Ovary (tissue), 3 donors: Measurements from ENCODE around the gene UBFD1.

ENCODE experiments used
- CTCF ChIP-seq, 3 donors: fragments of 450-650 bp in 2 of 3; fragments of 200-600 bp in 1 of 3; IDR thresholded peaks; one replicate each; pipeline versions ENCODE4 v1.5.1 to v1.8.0; 2016 to 2022; ENCODE audit warnings: antibody characterized with exemption in 3 of 3, mild to moderate bottlenecking in 1 of 3
- EP300 ChIP-seq: sonication (generic); formaldehyde crosslinking; IDR thresholded peaks from one replicate; pipeline ENCODE4 v1.6.1; 2017; ENCODE audit warnings: antibody characterized with exemption
- POLR2A ChIP-seq: fragments of 450-650 bp; IDR thresholded peaks from one replicate; pipeline ENCODE4 v1.6.1; 2017; ENCODE audit warnings: antibody characterized with exemption, mild to moderate bottlenecking, moderate library complexity
- donor health status: DM: no; HTN: no; CAD: no.

DNA sequence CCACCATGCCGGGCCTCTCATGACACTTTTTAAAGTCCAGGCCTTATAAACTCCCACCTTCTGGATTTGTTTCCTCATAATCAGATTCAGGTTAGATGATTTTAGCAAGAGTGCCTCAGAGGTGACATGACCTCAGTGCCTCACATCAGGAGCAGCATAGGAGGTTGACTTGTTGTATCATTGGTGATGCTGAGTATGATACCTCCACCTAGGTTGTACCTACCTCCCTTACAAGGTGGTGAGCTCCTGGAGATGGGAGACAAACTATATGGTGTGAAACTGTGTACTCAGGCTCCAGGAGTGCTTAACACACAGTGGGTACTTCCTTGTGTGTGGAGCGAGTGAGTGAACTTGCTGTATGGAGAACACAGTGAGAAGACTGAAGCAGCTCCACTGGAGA, 20.0 kb downstream of the UBFD1 start:
- no peak for TF ChIP-seq CTCF (IDR thresholded peaks at IDR 0.05)
- TF ChIP-seq POLR2A: no peak
- TF ChIP-seq EP300: no peak
